IMR-90 (cell line): ENCODE results near the gene PPP1R16B. TPM values are rescaled to one million over a fixed set of nuclear protein-coding genes. Genes with fewer than 3 reads are reported as not detected.
"Not testable (repeated sequence)": the region's sequence is repeated elsewhere in the genome, so short reads cannot be mapped to it uniquely, and the experiment has no call there.

Experiments used
- ATAC-seq: fragments of 200-7000 bp; cut with Tn5 transposase; 2 replicates; pipeline ENCODE4 v1.9.1; 2020; ENCODE audit warnings: low read depth, mild to moderate bottlenecking, moderate library complexity
- BruUV-seq: library from RNA; stranded (reverse); fragments of 400-500 nt; replicated peaks from 2 replicates; lab custom pipeline; 2021; lab: Mats Ljungman, UMichigan
- CTCF ChIA-PET: fragments of 300-600 bp; formaldehyde crosslinking; extraction: SDS; loops from one replicate; lab custom pipeline; 2021; ENCODE audit warnings: antibody characterized with exemption; lab: Yijun Ruan, JAX
- POLR2A ChIA-PET: fragments of 300-600 bp; sonication (Branson Sonifier 250); formaldehyde crosslinking; loops from one replicate; lab custom pipeline; 2022; ENCODE audit warnings: antibody characterized with exemption; ENCODE audit not compliant: unreplicated experiment; lab: Charles Lee
- DNase-seq: peaks from one replicate; pipeline ENCODE4 v3.0.0; 2013
- H2AFZ ChIP-seq: replicated peaks from 2 replicates; pipeline ENCODE3; 2013; ENCODE audit warnings: low read length, mild to moderate bottlenecking; ENCODE audit not compliant: poor library complexity
- H2AK5ac ChIP-seq: 2 replicates; pipeline ENCODE4 v1.6.1; 2013; ENCODE audit warnings: low read depth, low read length, inconsistent platforms
- H2AK9ac ChIP-seq: replicated peaks from 2 replicates; pipeline ENCODE3; 2013; ENCODE audit warnings: mild to moderate bottlenecking, low read depth, low read length, moderate library complexity; ENCODE audit not compliant: poor library complexity
- H2BK120ac ChIP-seq: 2 replicates; pipeline ENCODE4 v1.6.1; 2013; ENCODE audit warnings: low read depth, low read length, inconsistent platforms
- H2BK15ac ChIP-seq: 3 replicates; pipeline ENCODE4 v1.6.1; 2013; ENCODE audit warnings: low read depth, low read length, inconsistent platforms
- H2BK20ac ChIP-seq: 2 replicates; pipeline ENCODE4 v1.6.1; 2013; ENCODE audit warnings: low read depth, mild to moderate bottlenecking, inconsistent platforms, low read length, moderate library complexity
- H2BK5ac ChIP-seq: 2 replicates; pipeline ENCODE4 v1.6.1; 2013; ENCODE audit warnings: mild to moderate bottlenecking, low read depth, low read length, inconsistent platforms; ENCODE audit not compliant: poor library complexity, severe bottlenecking
- H3K14ac ChIP-seq: replicated peaks from 2 replicates; pipeline ENCODE4 v1.6.1; 2013; ENCODE audit warnings: low read depth, low read length, inconsistent platforms
- H3K18ac ChIP-seq: 2 replicates; pipeline ENCODE4 v1.6.1; 2013; ENCODE audit warnings: low read depth, low read length, control low read depth
- H3K23ac ChIP-seq: 2 replicates; pipeline ENCODE4 v1.6.1; 2013; ENCODE audit warnings: low read depth, low read length, inconsistent platforms
- H3K27ac ChIP-seq: 2 replicates; pipeline ENCODE4 v1.5.1; 2013; ENCODE audit warnings: mild to moderate bottlenecking, control low read depth, low read length; ENCODE audit not compliant: insufficient read depth
- H3K27me3 ChIP-seq: 2 replicates; pipeline ENCODE4 v1.6.1; 2013; ENCODE audit warnings: low read length; ENCODE audit not compliant: control insufficient read depth, insufficient read depth
- H3K36me3 ChIP-seq: 2 replicates; pipeline ENCODE4 v1.6.1; 2013; ENCODE audit warnings: low read length, mixed read lengths; ENCODE audit not compliant: control insufficient read depth, insufficient read depth
- H3K4ac ChIP-seq: 2 replicates; pipeline ENCODE4 v1.6.1; 2013; ENCODE audit warnings: low read depth, low read length, inconsistent platforms
- H3K4me1 ChIP-seq: 2 replicates; pipeline ENCODE4 v1.6.1; 2013; ENCODE audit warnings: low read length, mixed read lengths; ENCODE audit not compliant: control insufficient read depth, insufficient read depth
- H3K4me2 ChIP-seq: 2 replicates; pipeline ENCODE4 v1.6.1; 2013; ENCODE audit warnings: low read depth, mild to moderate bottlenecking, control low read depth, low read length, moderate library complexity
- H3K4me3 ChIP-seq: 2 replicates; pipeline ENCODE4 v1.5.1; 2013; ENCODE audit warnings: low read depth, mild to moderate bottlenecking, control low read depth, low read length, moderate library complexity; ENCODE audit not compliant: insufficient read depth
- H3K56ac ChIP-seq: 2 replicates; pipeline ENCODE4 v1.6.1; 2013; ENCODE audit warnings: low read length, inconsistent platforms; ENCODE audit not compliant: insufficient read depth; ENCODE audit errors: extremely low read depth
- H3K79me1 ChIP-seq, 2 experiments: 2 replicates each; pipeline ENCODE4 v1.6.1; 2013; ENCODE audit warnings: low read length in 2 of 2, inconsistent platforms in 1 of 2, low read depth in 1 of 2
- H3K9ac ChIP-seq: 2 replicates; pipeline ENCODE4 v1.6.1; 2013; ENCODE audit warnings: low read depth, low read length, control low read depth
- H3K9me1 ChIP-seq: 2 replicates; pipeline ENCODE4 v1.6.1; 2013; ENCODE audit warnings: low read length, inconsistent platforms; ENCODE audit not compliant: insufficient read depth
- H3K9me3 ChIP-seq: 2 replicates; pipeline ENCODE4 v1.6.1; 2013; ENCODE audit warnings: low read length; ENCODE audit not compliant: control insufficient read depth, insufficient read depth
- H4K20me1 ChIP-seq: 2 replicates; pipeline ENCODE4 v1.6.1; 2013; ENCODE audit warnings: low read length, inconsistent platforms; ENCODE audit not compliant: insufficient read depth
- H4K5ac ChIP-seq: 2 replicates; pipeline ENCODE4 v1.6.1; 2013; ENCODE audit warnings: mild to moderate bottlenecking, low read depth, low read length, control low read depth
- H4K8ac ChIP-seq, 2 experiments: 2 replicates each; pipeline ENCODE4 v1.6.1; 2013; ENCODE audit warnings: low read depth in 2 of 2, low read length in 2 of 2, control low read depth in 1 of 2, inconsistent platforms in 1 of 2
- H4K91ac ChIP-seq: 2 replicates; pipeline ENCODE4 v1.6.1; 2013; ENCODE audit warnings: low read depth, low read length, inconsistent platforms; ENCODE audit not compliant: insufficient read depth
- WGBS, 2 experiments: methylation state at CpG; one replicate each; pipeline versions ENCODE4 v1.1.5 to v1.1.7; 2013; ENCODE audit warnings: missing lambda C conversion rate in 2 of 2; ENCODE audit not compliant: insufficient read length in 1 of 2; ENCODE audit errors: extremely low coverage in 2 of 2; 5-methylcytosine and 5-hydroxymethylcytosine counted together
- dilution Hi-C: fragments of 300-500 bp; cut with HindIII; formaldehyde crosslinking; loops from one replicate; pipeline ENCODE4 v1.14.3; 2018; ENCODE audit warnings: low sequenced_read_pairs; ENCODE audit not compliant: unreplicated experiment
- in situ Hi-C: fragments of 300-500 bp; cut with MboI; formaldehyde crosslinking; loops from 3 replicates; pipeline ENCODE4 v1.14.3; 2019; ENCODE audit warnings: low sequenced_read_pairs, inconsistent platforms, mixed read lengths
- intact Hi-C: fragments of 100-400 bp; cut with micrococcal nuclease; formaldehyde crosslinking; loops from 2 replicates; pipeline ENCODE4 v1.10.0; 2022
- polyA plus RNA-seq, 3 experiments: library from polyadenylated mRNA; depleted of rRNA; stranded (reverse); fragments of >200 nt; gene quantifications; 2 replicates each; pipeline ENCODE4 v1.2.3, GENCODE V29; 2012; ENCODE audit warnings: low replicate concordance in 1 of 3
- total RNA-seq: library from RNA; depleted of rRNA; stranded (reverse); fragments of >200 nt; gene quantifications from 2 replicates; pipeline ENCODE4 v1.2.3, GENCODE V29; 2012

Gene PPP1R16B
- total and polyA plus RNA-seq, 2 of the 4 experiments (the other 2 are of a cell fraction), result not detected

DNA sequence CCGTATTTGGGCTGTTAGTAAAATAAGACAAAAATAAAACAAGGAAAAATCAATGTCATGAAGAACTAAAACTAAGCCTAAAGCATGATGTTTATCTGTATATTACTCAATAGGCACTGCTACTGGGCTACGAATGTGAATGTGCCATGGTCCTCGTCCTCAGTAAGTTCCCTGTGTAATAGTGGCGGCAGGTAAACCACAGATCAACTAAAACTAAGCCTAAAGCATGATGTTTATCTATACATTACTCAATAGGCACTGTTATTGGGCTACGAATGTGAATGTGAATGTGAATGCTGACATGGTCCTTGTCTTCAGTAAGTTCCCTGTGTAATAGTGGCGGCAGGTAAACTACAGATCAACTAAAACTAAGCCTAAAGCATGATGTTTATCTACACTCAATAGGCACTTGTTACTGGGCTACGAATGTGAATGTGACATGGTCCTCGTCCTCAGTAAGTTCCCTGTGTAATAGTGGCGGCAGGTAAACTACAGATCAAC lies 154.7 kb downstream of the PPP1R16B start:
- H4K91ac ChIP-seq, H3K9me1 ChIP-seq, H2AK5ac ChIP-seq, H3K4me3 ChIP-seq, H3K27ac ChIP-seq, H3K23ac ChIP-seq, dilution Hi-C loops, H2BK20ac ChIP-seq, intact Hi-C loops, CTCF ChIA-PET, H3K18ac ChIP-seq, ATAC-seq, H2BK15ac ChIP-seq, H2BK120ac ChIP-seq, H4K5ac ChIP-seq, H3K56ac ChIP-seq, in situ Hi-C loops, H4K20me1 ChIP-seq, BruUV-seq, H2BK5ac ChIP-seq, H3K27me3 ChIP-seq, H3K9me3 ChIP-seq, POLR2A ChIA-PET, H3K4me2 ChIP-seq, H2AK9ac ChIP-seq, H3K4ac ChIP-seq, H3K36me3 ChIP-seq, H3K4me1 ChIP-seq, DNase-seq, H3K9ac ChIP-seq, H4K8ac ChIP-seq, H2AFZ ChIP-seq, H3K14ac ChIP-seq: not testable (repeated sequence)
- 100% methylated on average over 2 of the region's 9 CpGs; no CpG with 5 or more reads in 1 of the 2 experiments for WGBS, 2 experiments
- peaks cover 15 to 23% of the 10 kb centered on the region in 2 experiments for H3K79me1 ChIP-seq
